ENCODE data around the gene MRPL53.
"Not testable (repeated sequence)": the region's sequence is repeated elsewhere in the genome, so short reads cannot be mapped to it uniquely, and the experiment has no call there.

DNA sequence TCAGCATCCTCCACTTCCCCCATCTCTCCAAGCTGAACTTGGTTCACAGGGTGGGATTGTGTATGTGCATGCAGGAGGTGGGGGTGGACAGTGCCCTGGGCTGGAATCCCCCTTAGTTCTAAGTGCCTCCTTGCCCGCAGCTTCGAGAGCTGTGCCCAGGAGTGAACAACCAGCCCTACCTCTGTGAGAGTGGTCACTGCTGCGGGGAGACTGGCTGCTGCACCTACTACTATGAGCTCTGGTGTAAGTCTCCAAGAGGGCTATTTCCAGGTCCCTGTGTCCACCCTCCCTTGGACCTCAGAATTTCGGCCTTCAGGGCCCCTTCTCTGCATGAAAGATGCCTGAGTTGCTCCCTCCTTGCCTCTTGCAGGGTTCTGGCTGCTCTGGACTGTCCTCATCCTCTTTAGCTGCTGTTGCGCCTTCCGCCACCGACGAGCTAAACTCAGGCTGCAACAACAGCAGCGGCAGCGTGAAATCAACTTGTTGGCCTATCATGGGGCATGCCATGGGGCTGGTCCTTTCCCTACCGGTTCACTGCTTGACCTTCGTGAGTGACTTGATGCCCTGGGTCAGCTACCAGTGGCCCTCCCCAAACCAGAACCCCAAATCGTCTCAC is 12.9 kb downstream of the MRPL53 start:
- not testable (repeated sequence) for TF ChIP-seq POLR2A (IDR thresholded peaks at IDR 0.05)
- TF ChIP-seq, protein P1, sequence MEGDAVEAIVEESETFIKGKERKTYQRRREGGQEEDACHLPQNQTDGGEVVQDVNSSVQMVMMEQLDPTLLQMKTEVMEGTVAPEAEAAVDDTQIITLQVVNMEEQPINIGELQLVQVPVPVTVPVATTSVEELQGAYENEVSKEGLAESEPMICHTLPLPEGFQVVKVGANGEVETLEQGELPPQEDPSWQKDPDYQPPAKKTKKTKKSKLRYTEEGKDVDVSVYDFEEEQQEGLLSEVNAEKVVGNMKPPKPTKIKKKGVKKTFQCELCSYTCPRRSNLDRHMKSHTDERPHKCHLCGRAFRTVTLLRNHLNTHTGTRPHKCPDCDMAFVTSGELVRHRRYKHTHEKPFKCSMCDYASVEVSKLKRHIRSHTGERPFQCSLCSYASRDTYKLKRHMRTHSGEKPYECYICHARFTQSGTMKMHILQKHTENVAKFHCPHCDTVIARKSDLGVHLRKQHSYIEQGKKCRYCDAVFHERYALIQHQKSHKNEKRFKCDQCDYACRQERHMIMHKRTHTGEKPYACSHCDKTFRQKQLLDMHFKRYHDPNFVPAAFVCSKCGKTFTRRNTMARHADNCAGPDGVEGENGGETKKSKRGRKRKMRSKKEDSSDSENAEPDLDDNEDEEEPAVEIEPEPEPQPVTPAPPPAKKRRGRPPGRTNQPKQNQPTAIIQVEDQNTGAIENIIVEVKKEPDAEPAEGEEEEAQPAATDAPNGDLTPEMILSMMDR (IDR thresholded peaks at IDR 0.05) = not testable (repeated sequence)
